NB4 (cell line): ENCODE measurements around the gene LAMA5.

Source experiments
- DNase-seq: peaks from one replicate; pipeline ENCODE4 v3.0.0; 2010; ENCODE audit warnings: low read depth
- H3K4me3 ChIP-seq: one replicate; pipeline ENCODE4 v1.5.1; 2011; ENCODE audit warnings: mild to moderate bottlenecking, low read depth, low read length, moderate library complexity
- MYC ChIP-seq: IDR thresholded peaks from 2 replicates; pipeline ENCODE4 v1.6.1; 2011; ENCODE audit warnings: low read depth, low read length
- POLR2A ChIP-seq: IDR thresholded peaks from 2 replicates; pipeline ENCODE4 v1.6.1; 2011; ENCODE audit warnings: mild to moderate bottlenecking; ENCODE audit not compliant: insufficient read length; ENCODE audit errors: extremely low read depth
- TF ChIP-seq, protein P1 (sequence below): IDR thresholded peaks from 2 replicates; pipeline ENCODE4 v1.6.1; 2011; ENCODE audit warnings: low read depth, low read length
- TF ChIP-seq, protein P2 (sequence below): IDR thresholded peaks from one replicate; pipeline ENCODE4 v1.5.1; 2012; ENCODE audit warnings: low read depth, low read length

The LAMA5 gene

DNA sequence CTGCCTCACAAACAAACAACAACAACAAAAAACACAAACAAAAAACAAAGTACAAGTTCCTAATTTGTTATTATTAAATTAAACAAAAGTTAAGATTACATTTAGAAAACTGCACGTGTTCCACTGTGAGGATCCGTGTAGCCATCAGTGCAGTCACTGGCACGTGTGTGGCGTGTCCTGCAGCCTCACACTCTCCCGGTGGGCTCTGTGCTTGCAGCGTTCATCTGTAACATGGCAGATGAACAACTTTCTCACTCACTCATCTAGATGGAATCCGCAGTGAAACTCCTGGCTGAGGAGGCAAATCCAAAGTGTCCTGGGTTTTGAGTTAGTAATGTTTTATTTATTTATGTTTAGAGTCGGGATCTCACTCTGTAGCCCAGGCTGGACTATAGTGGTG, 77.2 kb downstream of the LAMA5 start:
- no peak overlapping the region for H3K4me3 ChIP-seq
- DNase-seq: no peak
- TF ChIP-seq POLR2A (no peak), MYC (no peak)
- TF ChIP-seq, protein P1, sequence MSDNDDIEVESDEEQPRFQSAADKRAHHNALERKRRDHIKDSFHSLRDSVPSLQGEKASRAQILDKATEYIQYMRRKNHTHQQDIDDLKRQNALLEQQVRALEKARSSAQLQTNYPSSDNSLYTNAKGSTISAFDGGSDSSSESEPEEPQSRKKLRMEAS: no peak
- TF ChIP-seq, protein P2, sequence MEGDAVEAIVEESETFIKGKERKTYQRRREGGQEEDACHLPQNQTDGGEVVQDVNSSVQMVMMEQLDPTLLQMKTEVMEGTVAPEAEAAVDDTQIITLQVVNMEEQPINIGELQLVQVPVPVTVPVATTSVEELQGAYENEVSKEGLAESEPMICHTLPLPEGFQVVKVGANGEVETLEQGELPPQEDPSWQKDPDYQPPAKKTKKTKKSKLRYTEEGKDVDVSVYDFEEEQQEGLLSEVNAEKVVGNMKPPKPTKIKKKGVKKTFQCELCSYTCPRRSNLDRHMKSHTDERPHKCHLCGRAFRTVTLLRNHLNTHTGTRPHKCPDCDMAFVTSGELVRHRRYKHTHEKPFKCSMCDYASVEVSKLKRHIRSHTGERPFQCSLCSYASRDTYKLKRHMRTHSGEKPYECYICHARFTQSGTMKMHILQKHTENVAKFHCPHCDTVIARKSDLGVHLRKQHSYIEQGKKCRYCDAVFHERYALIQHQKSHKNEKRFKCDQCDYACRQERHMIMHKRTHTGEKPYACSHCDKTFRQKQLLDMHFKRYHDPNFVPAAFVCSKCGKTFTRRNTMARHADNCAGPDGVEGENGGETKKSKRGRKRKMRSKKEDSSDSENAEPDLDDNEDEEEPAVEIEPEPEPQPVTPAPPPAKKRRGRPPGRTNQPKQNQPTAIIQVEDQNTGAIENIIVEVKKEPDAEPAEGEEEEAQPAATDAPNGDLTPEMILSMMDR: no peak

DNA sequence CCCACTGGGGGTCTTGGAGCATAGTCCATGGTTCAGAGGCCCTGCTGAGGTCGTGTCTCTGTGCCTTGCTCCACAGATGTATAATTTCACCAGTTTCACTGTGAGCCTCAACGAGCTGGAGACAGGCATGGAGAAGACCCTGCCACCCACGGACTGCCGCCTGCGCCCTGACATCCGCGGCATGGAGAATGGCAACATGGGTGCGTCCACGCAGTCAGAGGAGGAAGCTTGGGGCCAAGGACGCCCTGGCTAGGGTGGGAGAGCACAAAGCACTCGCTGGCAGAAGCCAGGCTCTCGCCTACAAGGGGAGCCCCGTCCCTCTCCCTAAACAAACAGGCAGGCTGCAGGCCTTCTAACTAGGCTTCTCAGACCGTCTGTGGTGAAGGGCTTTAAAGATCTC, 78.0 kb downstream of the LAMA5 start:
- H3K4me3 ChIP-seq: no peak overlapping the region
- no peak for DNase-seq
- TF ChIP-seq POLR2A (no peak), MYC (no peak)
- TF ChIP-seq, protein P2: no peak
- TF ChIP-seq, protein P1: no peak

DNA sequence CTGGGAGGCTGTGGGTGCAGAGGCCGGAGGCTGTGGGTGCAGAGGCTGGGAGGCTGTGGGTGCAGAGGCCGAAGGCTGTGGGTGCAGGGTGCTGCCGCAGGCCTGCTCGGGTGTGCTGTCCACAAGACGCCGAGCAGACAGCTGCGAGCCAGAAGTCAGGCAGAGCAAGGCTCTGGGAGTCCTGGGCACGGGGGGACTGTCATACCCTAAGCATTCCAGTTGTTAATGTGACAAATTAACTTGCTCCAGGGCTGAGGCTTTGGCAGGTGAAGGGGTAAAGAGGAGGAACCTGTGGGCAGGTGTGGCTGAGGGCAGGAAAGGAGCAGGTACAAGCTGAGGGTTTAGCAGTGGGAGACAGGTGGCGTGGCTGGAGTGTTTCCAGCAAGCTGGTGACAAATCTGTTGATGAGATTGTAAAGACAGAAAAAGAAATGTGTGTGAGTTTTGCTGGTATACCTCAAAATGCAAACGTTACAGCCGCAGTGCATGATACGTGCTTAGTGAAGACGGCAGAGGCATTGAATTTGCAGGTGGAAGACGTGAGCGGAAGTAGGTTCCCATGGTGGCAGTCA, 78.5 kb downstream of the LAMA5 start:
- DNase-seq: no peak
- H3K4me3 ChIP-seq: no peak overlapping the region
- TF ChIP-seq, protein P1: no peak
- TF ChIP-seq, protein P2: no peak
- TF ChIP-seq MYC: no peak
- no peak for TF ChIP-seq POLR2A

DNA sequence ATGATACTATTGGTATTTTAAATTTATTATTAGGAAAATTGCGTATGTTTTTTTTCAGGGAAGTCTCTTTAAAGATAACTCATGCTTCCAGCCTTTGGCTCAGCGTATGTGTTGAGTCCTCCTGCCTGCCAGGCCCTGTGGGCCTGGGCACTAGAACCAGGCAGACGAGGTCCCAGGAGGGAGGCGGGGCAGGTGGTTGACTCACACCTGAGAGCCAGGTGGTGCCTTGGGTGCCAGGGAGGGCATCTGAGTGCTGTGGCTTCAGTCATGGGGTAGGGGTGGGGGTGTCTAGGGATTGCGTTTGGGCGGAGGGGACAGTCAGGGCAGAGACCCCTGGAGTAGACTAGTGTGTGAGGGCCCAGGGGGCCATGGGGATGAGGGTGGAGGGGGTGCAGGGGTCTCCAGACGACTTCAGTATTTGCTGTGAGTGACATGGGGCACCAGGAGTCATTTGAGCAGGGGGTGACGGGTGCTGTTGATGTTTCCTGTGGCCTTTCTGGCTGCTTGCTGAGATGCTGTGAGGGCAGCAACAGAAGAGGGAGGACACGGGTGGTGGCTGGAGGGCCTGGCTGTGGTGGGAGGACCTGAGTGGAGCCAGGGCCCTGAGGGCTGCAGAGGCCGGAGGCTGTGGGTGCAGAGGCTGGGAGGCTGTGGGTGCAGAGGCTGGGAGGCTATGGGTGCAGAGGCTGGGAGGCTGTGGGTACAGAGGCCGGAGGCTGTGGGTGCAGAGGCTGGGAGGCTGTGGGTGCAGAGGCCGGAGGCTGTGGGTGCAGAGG, 79.2 kb downstream of the LAMA5 start:
- no peak overlapping the region for H3K4me3 ChIP-seq
- TF ChIP-seq, protein P1: no peak
- DNase-seq: no peak

DNA sequence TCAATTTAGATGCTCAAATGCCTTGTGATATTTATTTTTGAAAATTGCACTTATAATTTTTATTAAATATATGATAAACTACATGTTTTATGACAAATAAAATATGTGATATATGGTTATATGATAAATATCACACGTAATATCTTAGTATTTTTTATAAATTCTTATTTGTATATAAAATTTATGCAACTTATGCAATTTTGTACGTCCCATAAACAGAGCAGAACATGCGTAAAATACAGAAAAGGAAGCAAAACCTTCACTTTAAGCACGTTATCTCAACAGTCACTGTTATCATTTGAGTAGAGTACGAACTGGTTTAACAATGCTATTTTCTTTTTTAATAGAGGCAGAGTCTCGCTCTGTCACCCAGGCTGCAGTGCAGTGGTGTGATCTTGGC, 80.0 kb downstream of the LAMA5 start:
- TF ChIP-seq, protein P2: no peak
- no peak for TF ChIP-seq MYC
- TF ChIP-seq POLR2A: no peak
- TF ChIP-seq, protein P1: no peak
- DNase-seq: no peak

DNA sequence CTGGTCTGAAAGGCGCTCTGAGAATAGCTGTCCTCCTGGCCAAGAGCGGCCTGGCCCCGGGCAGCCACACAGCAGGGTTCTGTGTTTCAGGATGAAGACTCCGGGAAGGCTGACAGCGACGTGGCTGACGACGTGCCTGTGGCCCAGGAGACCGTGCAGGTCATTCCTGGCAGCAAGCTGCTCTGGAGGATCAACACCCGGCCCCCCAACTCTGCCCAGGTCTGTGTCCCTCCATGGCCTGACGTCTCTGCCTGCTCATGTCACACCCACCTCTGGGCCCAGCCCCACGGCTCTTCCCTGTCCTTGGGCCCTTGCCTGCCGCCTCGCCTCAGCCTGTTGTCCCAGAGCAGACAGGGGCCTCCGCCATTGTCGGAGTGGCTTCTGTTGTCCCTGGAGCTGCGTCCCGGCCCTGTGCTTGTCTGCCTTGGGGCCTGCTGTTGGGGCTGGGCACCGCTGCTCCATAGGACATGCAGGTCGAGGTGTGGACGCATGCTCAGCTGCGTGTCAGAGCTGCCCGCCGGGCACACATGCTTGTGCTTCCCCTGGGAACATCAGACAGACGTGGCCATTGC, 80.5 kb downstream of the LAMA5 start:
- H3K4me3 ChIP-seq: no peak overlapping the region
- TF ChIP-seq, protein P1: no peak
- TF ChIP-seq, protein P2: no peak
- no peak for TF ChIP-seq MYC
- TF ChIP-seq POLR2A: no peak
- no peak for DNase-seq

More for the DNA sequence above, 80.0 kb downstream of the LAMA5 start:
- H3K4me3 ChIP-seq: no peak overlapping the region
